Activated T-helper 1 cell treated with anti-CD3 and anti-CD28 coated beads, Interleukin-2, amount 50 U/mL, for 16 hours (primary cell): ENCODE results near the gene ZNF124.
"Not testable (repeated sequence)": the region's sequence is repeated elsewhere in the genome, so short reads cannot be mapped to it uniquely, and the experiment has no call there.

Experiments
- DNase-seq, 2 donors: peaks; one replicate each; pipeline ENCODE4 v3.0.0-alpha.2; 2020; ENCODE audit warnings: low read depth in 1 of 2, low spot score in 1 of 2

The ZNF124 gene

DNA sequence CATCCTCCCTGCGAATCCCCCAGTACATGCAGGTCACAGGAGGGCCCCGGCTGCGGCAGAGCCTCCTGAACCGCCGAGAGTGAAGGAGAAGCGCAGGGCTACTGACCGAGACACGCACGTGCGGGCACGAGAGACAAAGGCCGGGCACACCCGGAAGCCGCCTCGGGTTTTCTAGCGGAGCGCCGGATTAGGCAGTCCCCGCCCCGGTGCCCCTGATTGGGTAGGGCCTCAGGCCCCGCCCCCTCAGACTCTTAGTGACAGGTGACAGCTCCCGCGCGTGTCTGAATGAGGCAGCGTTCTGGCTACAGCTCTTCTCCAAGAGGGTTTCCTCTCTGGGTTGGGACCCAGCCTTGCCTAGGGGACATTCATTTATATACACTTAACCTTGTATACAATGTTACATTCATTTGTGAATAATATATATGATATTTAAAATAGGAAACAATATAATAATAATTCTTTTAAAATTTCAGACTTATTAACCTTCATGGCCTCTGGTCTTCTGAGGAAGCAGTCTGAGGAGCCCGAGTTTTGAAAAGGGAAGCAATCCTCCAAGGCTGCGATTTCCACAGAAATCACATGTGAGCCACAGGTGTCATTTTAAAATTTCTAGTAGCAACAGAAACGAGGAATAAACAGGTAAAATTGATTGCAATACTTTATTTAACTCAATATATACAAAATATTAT is at the start of gene ZNF124:
Gene ZNF124, minus strand, starts transcription at position 146 of the 689 bp plus-strand sequence. Its CDS starts 143 bp downstream, at position 3.
- not testable (repeated sequence) for DNase-seq

DNA sequence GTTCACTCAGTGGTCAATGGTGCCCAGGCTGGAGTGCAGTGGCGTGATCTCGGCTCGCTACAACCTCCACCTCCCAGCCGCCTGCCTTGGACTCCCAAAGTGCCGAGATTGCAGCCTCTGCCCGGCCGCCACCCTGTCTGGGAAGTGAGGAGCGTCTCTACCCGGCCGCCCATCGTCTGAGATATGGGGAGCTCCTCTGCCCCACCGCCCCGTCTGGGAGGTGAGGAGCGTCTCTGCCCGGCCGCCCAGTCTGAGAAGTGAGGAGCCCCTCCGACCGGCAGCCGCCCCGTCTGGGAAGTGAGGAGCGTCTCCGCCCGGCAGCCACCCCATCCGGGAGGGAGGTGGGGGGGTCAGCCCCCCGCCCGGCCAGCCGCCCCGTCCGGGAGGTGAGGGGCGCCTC is 48.5 kb upstream of the ZNF124 start:
- DNase-seq: not testable (repeated sequence)

- no peak for DNase-seq
Observed at GRCh38 chr1:247218121-247218651, 46.4 kb upstream of the ZNF124 start.

GRCh38 chr1:247216261-247216660 is 44.4 kb upstream of the ZNF124 start:
- DNase-seq: no peak

DNA sequence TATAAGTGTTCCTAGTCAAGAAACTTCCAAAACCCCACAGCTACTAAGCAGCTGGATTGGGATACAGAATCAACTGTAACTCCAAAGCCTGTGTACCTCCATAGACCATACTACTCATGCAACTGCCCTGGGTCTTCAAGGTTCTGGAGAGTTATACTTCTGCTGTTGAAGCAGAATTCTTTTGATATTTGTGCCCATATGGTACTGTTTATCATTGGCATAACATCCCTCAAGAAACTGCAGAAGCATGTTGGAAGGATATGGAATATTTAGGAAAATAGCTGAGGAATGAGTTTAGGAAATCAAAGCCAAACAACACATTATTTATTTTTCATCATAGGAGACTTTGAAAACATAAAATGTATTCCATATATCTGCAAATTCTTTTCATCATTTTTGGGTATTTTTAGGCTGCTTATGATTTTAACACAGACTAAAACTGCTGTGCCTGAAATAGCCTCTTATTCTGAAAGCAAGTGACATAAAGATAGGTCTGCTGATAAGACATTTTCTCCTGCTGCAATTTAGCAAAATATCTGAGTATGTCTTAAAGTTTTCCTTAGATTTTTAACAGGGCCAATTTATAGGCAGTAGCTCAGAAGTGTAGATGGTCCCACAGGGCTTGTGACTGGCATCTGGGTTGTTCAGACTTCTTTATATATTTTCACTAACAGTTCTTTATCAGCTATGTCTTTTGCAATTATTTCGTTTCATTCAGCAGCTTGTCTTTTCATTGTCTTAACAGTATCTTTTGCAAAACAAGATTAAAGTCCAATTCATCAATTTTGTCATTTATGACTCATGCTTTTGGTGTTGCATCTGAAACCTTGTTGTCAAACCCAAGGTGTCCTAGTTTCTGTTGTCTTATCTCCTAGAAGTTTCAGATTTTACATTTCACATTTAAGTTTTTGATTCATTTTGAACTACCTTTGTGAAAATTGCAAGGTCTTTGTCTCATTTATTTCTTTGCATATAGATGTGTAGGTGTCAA is 41.1 kb upstream of the ZNF124 start:
- no peak for DNase-seq

- no peak for DNase-seq
Observed at GRCh38 chr1:247212012-247212411, 40.2 kb upstream of the ZNF124 start.

GRCh38 chr1:247211339-247211738 is 39.5 kb upstream of the ZNF124 start:
- DNase-seq: no peak

GRCh38 chr1:247210376-247211117 is 38.7 kb upstream of the ZNF124 start:
- DNase-seq: peak; percentile 88 to 89

DNA sequence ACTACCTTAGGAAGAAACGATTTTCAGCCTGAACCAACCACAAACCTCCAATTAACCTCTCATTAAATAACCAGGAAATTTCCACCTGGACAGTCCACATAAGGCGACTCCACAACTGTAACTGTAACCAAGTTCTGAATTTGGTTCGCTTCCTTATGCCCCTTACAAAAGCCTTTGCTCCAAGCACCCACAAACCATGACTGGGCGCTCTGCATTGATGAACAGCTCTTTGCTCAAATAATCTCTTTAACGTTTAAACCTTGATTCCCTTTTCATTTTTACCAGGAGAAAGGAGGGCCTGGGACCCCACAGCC is 38.2 kb upstream of the ZNF124 start:
- DNase-seq: no peak

DNA sequence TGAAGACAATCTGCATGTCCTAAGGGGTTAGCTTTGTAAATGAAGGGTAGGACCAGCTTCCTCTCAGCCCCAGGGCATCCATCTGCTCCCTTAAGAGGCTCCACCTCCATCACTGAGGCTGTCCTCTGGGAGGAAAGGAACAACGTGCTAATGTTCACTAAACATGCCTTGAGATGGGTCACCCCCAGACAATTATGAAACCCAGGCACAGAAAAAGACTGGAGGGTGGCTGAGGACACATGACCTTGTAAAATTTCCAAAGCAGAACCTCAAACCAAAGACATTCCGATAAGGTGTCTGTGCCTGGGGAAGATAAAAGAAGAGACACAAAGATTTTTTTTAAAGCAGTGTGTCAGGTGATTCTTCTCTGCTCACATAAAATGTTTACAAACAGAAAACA is 37.6 kb upstream of the ZNF124 start:
- DNase-seq: no peak

DNA sequence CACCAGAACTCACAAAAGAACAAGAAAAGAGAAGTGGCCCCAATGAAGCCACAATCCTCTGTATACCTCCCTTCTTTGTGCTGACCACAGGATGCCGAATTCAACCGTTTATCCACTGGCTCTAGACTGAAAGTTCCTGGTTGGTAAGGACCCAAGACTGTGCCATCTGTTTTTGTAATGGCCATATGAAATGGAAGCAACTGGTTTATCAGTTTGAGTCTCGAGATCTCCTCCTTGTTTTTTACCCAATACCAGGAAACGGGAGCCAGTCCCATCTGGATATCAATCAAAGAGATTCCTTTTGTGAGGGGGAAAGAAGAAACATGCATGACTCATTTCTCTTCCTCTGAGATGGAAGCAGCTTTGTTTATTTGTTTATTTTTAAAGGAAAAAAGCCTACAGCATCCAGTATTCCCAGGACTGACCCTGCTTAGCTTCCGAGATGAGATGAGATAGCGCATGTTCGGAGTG is 32.4 kb upstream of the ZNF124 start:
- DNase-seq: no peak

DNA sequence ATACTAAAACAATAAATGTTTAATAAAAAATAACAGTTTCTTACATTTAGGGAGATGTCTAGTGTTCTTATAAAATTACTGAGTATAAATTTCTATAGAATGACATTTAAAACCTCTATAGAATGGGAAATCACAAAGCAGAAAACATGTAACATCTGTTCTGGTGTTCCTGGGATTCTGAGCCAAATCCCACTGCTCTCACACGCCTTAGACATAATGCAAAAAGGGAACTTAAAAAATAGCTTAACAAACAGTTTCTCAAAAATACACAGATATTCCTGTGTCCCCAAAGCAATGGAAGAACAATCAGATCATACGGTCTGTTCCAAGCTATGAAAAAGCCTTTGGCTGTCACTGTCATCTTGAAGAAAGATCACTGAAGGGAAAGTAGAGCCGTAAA is 27.0 kb upstream of the ZNF124 start:
- DNase-seq: no peak

- DNase-seq: no peak
Observed at GRCh38 chr1:247193958-247194357, 22.1 kb upstream of the ZNF124 start.

DNA sequence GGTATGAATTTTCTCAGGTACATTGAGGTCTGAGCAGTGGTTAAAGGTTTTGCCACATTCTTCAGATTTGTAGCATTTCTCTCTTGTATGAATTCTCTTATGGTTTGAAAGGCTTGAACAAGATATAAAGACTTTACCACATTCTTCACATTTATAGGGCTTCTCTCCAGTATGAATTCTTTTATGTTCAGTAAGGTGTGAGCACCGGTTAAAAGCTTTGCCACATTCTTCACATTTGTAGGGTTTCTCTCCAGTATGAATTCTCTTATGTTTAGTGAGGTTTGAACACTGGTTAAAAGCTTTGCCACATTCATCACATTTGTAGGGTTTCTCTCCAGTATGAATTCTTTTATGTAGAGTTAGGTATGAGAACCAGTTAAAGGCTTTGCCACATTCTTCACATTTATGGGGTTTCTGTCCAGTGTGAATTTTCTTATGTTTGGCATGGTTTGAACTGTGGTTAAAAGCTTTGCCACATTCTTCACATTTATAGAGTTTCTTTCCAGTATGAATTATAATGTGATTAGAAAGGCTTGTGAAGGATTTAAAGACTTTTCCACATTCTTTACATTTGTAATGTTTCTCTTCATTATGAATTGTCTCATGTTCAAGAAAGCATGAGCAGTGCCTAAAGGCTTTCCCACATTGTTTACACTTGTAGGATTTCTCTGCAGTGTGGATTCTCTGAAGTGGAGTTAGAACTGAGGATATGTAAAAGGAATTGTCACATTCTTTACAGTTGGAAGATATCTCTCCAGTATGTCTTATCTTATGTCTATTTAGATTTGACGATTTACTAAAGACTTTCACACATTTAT is 18.4 kb upstream of the ZNF124 start:
- DNase-seq: no peak

- DNase-seq: no peak
Observed at GRCh38 chr1:247185667-247186066, 13.8 kb upstream of the ZNF124 start.

DNA sequence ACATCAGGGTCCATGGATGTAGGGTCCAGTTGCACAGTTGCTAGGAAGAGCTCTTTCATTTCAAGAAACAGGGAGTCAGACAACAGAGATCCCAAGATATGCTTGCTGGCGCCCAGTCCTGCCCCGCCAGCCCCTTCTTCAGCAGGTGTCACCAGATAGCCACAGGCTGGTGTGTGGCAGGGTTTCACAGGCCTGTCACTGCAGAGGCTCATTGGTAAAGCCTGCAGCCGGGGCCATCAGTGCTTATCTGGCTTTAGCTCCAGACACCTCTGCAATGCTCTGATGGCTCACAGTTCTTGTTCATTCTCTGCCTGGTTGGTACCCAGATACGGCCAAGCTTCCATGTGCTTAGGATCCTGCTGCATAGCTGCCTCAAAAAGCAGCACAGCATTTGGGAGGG is 12.4 kb upstream of the ZNF124 start:
- DNase-seq: no peak

GRCh38 chr1:247182994-247183393 is 11.2 kb upstream of the ZNF124 start:
- no peak for DNase-seq

GRCh38 chr1:247180581-247180980 is 8.8 kb upstream of the ZNF124 start:
- no peak for DNase-seq

DNA sequence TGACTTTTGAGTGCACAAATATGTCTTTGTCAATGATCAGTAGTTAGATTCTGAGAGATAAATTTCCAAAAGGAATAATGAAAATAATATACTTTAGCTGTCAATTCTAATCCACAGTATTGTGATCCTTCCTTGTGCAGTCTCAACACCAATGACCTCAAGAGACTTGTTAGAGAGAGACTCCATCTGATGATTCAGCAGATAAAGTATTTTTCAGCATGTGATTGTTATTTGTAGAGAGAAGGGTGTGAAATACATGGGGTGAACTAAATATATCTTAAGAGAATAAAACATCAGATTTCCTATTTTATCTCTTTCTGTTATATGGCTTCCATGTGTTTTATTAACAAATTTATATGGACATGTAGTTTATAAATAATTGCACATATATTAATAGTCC is 5.9 kb upstream of the ZNF124 start:
- no peak for DNase-seq

DNA sequence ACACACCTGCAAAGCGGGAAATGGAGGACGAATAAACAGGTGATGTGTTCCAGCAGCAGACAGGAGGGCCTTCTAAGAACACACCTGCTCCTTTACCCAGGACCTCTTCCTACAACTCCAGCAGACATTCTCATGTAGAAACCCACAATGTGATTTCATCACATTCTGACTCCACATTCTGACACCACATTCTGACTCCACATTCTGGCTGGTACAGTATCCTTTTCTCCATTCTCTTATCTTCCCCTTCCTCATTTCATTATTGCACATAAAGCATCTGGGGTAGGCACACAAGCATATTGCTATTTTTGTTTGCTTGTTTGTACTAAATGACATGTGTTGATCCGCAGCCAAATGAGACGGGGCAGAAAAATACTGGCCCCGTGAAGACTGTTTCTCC is 3.6 kb upstream of the ZNF124 start:
- no peak for DNase-seq
